HT-29 (cell line): ENCODE results near the gene NOVA1. TPM values are rescaled to one million over a fixed set of nuclear protein-coding genes. Genes with fewer than 3 reads are reported as not detected.

ENCODE experiments used
- DNase-seq: peaks from one replicate; pipeline ENCODE4 v3.0.0-alpha.2; 2015; ENCODE audit warnings: low spot score
- total RNA-seq: library from RNA; depleted of rRNA; stranded (reverse); fragments of >200 nt; shearing (Covaris generic); gene quantifications from 2 replicates; pipeline ENCODE4 v1.2.3, GENCODE V29; 2014

Gene NOVA1
- total RNA-seq, 1 experiment from 2014 or later, result 0.10 TPM

DNA sequence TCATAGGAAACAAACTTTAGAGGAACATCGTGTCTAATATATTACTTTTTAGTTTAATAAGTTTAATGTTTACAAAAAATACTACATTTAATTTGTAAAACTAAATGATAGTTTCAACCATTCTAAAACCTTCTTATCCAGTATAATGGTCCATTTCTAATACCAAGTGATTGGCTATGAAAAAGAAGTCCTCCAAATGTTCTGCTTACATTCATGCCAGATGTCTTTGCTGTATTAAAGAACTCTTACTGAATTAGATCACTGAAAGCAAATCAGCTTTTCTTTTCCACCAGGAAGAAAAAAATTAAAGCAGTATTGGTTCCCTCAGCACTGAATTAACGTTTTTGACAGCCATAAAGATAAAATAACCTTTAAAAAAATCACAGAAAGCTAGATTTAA is 3.7 kb downstream of the NOVA1 start:
- no peak for DNase-seq

DNA sequence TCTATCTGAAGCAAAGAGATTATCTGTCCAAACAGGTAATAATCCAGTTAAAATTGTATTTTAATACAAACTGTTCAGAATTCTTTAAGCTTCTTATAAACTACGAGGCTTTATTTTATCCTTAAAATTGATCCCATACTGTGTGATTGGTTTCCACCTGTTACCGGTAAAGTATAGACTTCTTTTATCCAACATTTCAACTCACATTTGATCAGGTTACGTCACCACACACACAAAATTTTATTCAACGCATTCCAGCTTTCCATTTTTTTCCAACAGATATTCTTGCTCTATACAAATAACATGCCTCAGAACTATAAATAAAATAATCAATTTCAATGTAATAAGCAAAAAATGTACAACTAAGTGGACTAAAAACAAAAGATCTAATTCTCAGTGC is 4.5 kb downstream of the NOVA1 start:
- DNase-seq, result no peak

GRCh38 chr14:26589925-26590324 is 7.9 kb downstream of the NOVA1 start:
- DNase-seq, result no peak

DNA sequence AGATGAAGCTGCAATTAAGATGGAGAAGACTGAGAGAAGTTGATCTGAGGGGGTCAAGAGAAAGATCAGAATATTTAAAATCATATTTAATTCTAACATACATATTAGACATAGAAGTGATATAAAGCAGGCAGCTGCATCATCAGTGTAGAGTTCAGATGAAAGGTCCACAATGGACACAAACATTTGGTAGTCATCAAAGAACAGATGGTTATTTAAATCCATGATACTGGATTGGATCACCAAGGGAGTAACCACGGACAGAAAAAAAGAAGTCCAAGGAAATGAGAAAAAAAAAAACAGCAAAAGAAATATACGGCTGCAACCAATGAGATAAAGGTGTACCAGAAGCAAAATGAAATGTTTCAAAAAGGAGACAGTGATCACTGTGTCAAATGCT is 20.1 kb downstream of the NOVA1 start:
- no peak for DNase-seq

GRCh38 chr14:26554069-26554772 is 43.6 kb downstream of the NOVA1 start:
- DNase-seq, result no peak

DNA sequence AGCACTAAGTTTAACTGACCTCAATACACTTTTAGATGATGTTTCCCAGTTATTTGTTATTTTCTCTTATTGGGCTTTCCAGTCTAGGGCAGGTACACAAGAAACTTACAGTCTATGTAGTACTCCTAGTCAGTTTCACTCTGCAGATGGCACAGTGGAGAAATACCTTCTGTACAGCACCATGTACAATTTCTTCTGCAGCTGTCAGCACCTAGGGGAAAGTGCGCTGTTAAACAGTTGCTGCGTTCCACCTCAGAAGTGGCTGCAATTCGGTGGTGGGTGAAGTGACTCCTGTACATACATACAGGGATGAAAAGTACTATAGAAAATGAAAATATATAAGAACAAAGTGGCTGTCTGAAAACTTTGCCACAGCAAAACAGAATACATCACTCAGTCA is 48.3 kb downstream of the NOVA1 start:
- DNase-seq, result no peak

GRCh38 chr14:26548406-26548805 is 49.4 kb downstream of the NOVA1 start:
- DNase-seq, result no peak

GRCh38 chr14:26538176-26538575 is 59.7 kb downstream of the NOVA1 start:
- no peak for DNase-seq

DNA sequence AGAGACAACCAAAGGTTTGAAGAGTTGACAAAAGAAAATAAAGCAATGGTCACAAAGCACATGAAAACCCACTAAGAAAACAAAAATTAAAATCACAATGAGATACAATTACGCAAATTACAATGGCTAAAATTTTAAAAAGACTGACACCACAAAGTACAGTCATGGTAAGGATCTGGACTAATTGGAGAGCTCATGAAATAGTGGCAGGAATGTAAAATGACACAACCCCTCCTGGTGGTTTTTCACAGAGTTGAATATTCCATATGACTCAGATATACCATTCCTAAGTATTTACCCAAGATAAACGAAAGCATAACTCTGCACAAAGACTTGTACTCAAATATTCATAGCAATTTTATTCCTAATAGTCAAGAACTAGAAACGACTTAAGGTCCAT is 65.9 kb downstream of the NOVA1 start:
- DNase-seq, result peak; percentile 20

DNA sequence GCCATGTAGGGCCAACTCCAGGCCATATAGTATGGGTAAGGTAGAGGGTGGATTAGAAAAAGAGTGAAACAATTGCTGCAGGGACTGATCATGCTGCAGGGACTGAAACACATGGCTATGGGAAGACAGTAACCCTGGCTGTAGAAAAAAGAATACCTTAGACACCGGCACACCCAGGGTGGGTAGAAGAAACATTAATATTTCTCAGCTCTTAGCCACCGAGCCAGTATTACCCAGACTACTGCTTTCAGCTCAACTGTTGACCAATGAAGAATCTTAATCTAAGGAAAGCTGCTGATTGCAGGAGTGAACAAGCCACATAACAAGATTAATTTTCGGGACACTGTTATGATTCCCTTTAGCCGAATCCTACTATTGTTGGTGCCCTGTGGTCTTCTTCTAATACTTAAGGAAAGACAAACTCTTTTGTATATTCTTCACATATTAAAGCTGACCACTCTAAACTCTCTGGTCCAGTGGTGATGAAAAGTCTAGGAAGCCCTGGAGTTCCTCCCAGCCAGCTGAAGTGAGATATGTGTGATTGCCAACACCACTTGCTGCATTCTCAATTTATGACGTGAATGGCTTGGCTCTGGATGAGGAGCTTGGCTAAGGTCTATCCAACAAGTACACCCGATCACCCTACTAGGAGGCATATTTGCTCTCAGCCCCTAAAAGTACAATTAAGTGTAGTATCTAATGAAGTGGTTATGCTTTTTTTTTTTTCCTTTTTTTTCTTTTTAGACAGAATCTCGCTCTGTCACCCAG is 69.2 kb downstream of the NOVA1 start:
- no peak for DNase-seq

- no peak for DNase-seq
These were observed 70.7 kb downstream of the NOVA1 start for GRCh38 chr14:26527095-26527494.

- DNase-seq, result no peak
These were observed 71.7 kb downstream of the NOVA1 start for GRCh38 chr14:26526137-26526536.

- DNase-seq, result no peak
These were observed 72.7 kb downstream of the NOVA1 start for GRCh38 chr14:26525085-26525484.

- DNase-seq, result no peak
These were observed 74.9 kb downstream of the NOVA1 start for GRCh38 chr14:26522967-26523366.

GRCh38 chr14:26517771-26518170 is 80.1 kb downstream of the NOVA1 start:
- no peak for DNase-seq

DNA sequence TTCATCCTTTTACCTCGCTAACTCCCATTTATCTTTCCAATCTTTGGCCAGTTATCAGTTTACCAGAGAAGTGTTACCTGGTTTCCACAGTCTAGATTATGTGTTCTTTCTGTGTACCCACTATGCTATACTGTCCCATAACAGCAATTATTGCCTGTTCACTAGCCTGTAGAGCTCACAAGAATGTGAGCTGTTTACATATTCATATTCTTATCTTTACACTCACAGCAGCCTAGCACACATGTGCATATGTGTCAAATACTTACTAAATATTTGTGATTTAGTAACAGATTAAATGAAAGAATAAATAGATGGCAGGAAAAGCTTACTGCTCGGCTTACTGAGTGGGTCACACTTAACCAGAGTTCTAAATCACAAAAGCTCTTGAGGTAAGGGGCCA is 97.8 kb downstream of the NOVA1 start:
- no peak for DNase-seq

DNA sequence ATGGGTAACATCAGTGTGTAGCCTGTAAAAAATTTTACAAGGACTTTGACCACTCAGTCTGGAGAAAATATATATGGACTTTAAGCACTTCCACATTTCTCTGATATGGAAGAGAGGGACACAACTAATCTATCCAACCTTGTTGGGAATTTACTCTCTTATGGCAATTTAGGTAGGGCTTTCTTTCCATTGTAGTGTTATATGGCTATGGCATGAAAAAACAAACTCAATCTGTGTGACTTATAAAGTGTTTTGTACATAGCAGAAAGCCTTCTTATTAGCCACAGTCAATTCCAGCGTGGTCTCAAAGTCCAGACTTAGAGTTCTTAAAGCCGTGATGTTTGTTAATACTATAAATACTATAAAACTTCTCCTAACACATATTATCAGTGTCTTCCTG is 98.3 kb downstream of the NOVA1 start:
- no peak for DNase-seq

GRCh38 chr14:26486922-26487321 is 110.9 kb downstream of the NOVA1 start:
- DNase-seq, result no peak

- DNase-seq, result no peak
These were observed 113.3 kb downstream of the NOVA1 start for GRCh38 chr14:26484562-26484961.

DNA sequence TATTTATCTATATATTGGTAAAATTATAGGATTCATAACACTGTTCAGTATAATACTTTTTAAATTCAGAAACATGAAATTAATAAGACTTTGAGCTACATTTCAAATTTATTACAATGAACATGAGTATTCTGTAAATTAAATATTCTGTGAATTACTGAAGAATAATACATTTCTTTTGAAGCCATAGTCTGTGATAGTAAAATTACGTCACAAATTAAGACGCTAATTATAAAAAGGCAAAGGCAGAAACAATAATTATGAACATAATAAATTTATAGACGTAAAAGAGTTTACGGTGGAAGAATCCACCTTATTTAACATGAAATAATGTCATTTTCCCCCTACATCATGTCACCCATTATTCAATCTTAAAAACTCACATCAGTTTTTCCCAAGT is 118.9 kb downstream of the NOVA1 start:
- no peak for DNase-seq

DNA sequence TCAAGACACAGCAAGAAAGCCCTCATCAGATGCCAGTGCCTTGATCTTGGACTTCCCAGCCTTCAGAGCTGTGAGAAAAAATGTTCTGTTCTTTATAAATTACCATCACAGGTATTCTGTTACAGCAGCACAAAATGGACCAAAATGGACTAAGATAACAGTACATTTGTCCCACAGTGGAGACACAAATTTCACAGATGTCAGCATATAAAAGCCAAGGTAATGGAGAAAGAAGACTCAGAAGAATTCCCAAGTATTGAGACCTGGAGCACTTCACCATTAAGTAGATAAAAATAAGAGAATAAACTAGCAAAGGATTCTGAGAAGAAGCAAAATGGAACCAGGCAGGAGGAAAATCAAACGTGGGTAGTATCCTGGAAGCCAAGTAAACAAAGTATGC is 131.0 kb downstream of the NOVA1 start:
- DNase-seq, result no peak

- no peak for DNase-seq
These were observed 134.7 kb downstream of the NOVA1 start for GRCh38 chr14:26463136-26463535.

- DNase-seq, result no peak
These were observed 143.7 kb downstream of the NOVA1 start for GRCh38 chr14:26454105-26454504.
